Body of pancreas (tissue), 4 donors: ENCODE data around the gene ATIC.

ENCODE experiments used
- CTCF ChIP-seq, 7 experiments: fragments of 450-650 bp in 4 of 7; fragments of 200-600 bp in 3 of 7; sonication (generic) in 3 of 7; IDR thresholded peaks; one replicate each; pipeline ENCODE4 v1.5.1; 2016 to 2019; ENCODE audit warnings: antibody characterized with exemption in 7 of 7
- POLR2A ChIP-seq, 3 donors: fragments of 450-650 bp; IDR thresholded peaks; one replicate each; pipeline ENCODE4 v1.6.1; 2016; ENCODE audit warnings: antibody characterized with exemption in 3 of 3, mild to moderate bottlenecking in 2 of 3

- TF ChIP-seq POLR2A (IDR thresholded peaks at IDR 0.05): no peak
- TF ChIP-seq CTCF (IDR thresholded peaks at IDR 0.05): no peak
These were observed 56.6 kb downstream of the ATIC start for GRCh38 chr2:215368493-215368809.
